Stimulated activated CD4-positive, alpha-beta T cell treated with anti-CD3 and anti-CD28 coated beads, Interleukin-1b, Interleukin-23, amount 100 ng/mL, for 1 hour (primary cell): ENCODE results near the gene PMAIP1.
"Not testable (repeated sequence)": the region's sequence is repeated elsewhere in the genome, so short reads cannot be mapped to it uniquely, and the experiment has no call there.

Source experiments
- DNase-seq, 2 donors: peaks; one replicate each; pipeline ENCODE4 v3.0.0-alpha.2; 2020; ENCODE audit warnings: low read depth in 2 of 2

Gene PMAIP1

GRCh38 chr18:59884351-59884750 lies 15.4 kb upstream of the PMAIP1 start:
- DNase-seq = no peak

GRCh38 chr18:59885579-59886163 lies 14.1 kb upstream of the PMAIP1 start:
- DNase-seq = no peak

- not testable (repeated sequence) for DNase-seq
Measured at GRCh38 chr18:59886399-59886798, 13.4 kb upstream of the PMAIP1 start.

- no peak for DNase-seq
Measured at GRCh38 chr18:59892123-59892522, 7.7 kb upstream of the PMAIP1 start.

- DNase-seq = no peak
Measured at GRCh38 chr18:59893971-59894370, 5.8 kb upstream of the PMAIP1 start.

- no peak for DNase-seq
Measured at GRCh38 chr18:59897321-59897954, 2.4 kb upstream of the PMAIP1 start.

GRCh38 chr18:59898093-59898492 lies 1.7 kb upstream of the PMAIP1 start:
- DNase-seq = no peak

GRCh38 chr18:59898609-59899297 lies 1.0 kb upstream of the PMAIP1 start:
- DNase-seq = no peak

- DNase-seq = peak in 1 of 2 donors; percentile 31
Measured at GRCh38 chr18:59900222-59901128, 679 bp downstream of the PMAIP1 start.

GRCh38 chr18:59902131-59902992 lies 2.6 kb downstream of the PMAIP1 start:
- no peak for DNase-seq

GRCh38 chr18:59902993-59903610 lies 3.3 kb downstream of the PMAIP1 start:
- no peak for DNase-seq

- no peak for DNase-seq
Measured at GRCh38 chr18:59904011-59904601, 4.3 kb downstream of the PMAIP1 start.

GRCh38 chr18:59905686-59906091 lies 5.9 kb downstream of the PMAIP1 start:
- DNase-seq = no peak

GRCh38 chr18:59906203-59906602 lies 6.4 kb downstream of the PMAIP1 start:
- no peak for DNase-seq

GRCh38 chr18:59907172-59907571 lies 7.4 kb downstream of the PMAIP1 start:
- no peak for DNase-seq

- DNase-seq = no peak
Measured at GRCh38 chr18:59907660-59908059, 7.9 kb downstream of the PMAIP1 start.

GRCh38 chr18:59908799-59909198 lies 9.0 kb downstream of the PMAIP1 start:
- no peak for DNase-seq

GRCh38 chr18:59909289-59910036 lies 9.7 kb downstream of the PMAIP1 start:
- no peak for DNase-seq

GRCh38 chr18:59910967-59911366 lies 11.2 kb downstream of the PMAIP1 start:
- DNase-seq = no peak

GRCh38 chr18:59911600-59911999 lies 11.8 kb downstream of the PMAIP1 start:
- no peak for DNase-seq
